Colonic mucosa (tissue), 4 donors: ENCODE measurements around the gene PLPPR4. TPM values are rescaled to one million over a fixed set of nuclear protein-coding genes. Genes with fewer than 3 reads are reported as not detected.

ENCODE experiments used
- DNase-seq: peaks from one replicate; pipeline ENCODE4 v3.0.0-alpha.2; 2020
- H3K27ac ChIP-seq: fragments of 200-600 bp; one replicate; pipeline ENCODE4 v1.8.0; 2021
- H3K27me3 ChIP-seq: fragments of 200-600 bp; one replicate; pipeline ENCODE4 v1.8.0; 2021
- H3K36me3 ChIP-seq: fragments of 200-600 bp; one replicate; pipeline ENCODE4 v1.8.0; 2021
- H3K4me1 ChIP-seq: fragments of 200-600 bp; one replicate; pipeline ENCODE4 v1.8.0; 2021; ENCODE audit warnings: mild to moderate bottlenecking
- H3K4me3 ChIP-seq: fragments of 200-600 bp; one replicate; pipeline ENCODE4 v1.8.0; 2021
- H3K9ac ChIP-seq, 2 donors: one replicate each; pipeline ENCODE4 v1.7.0; 2013; ENCODE audit warnings: control low read depth in 2 of 2, low read depth in 2 of 2, low read length in 2 of 2
- H3K9me3 ChIP-seq: fragments of 200-600 bp; one replicate; pipeline ENCODE4 v1.8.0; 2021
- intact Hi-C: fragments of 100-400 bp; cut with DNase I; formaldehyde crosslinking; loops from one replicate; pipeline ENCODE4 v1.14.1; 2022
- total RNA-seq, 2 donors: library from RNA; stranded (reverse); fragmentation: NEBNext Ultra II Directional in 1 of 2; extraction: Animal tissue kit (Norgen Biotek cat#: 25700) in 1 of 2; gene quantifications; one replicate each; pipeline ENCODE4 v1.2.1, GENCODE V29; 2021
- TF ChIP-seq, protein P1 (sequence below): fragments of 200-600 bp; IDR thresholded peaks from one replicate; pipeline ENCODE4 v1.8.0; 2022; ENCODE audit warnings: antibody characterized with exemption, mild to moderate bottlenecking
- donor health status: healthy.
- donor health status: DM: no; HTN: no; CAD: no.
- donor health status: DM: no; HTN: no; CAD: no.

The PLPPR4 gene
- total RNA-seq, 2 donors from 2014 or later: 0.12 to 0.48 TPM

- no peak for DNase-seq
Observed at GRCh38 chr1:99305626-99306025, 41.3 kb downstream of the PLPPR4 start.

GRCh38 chr1:99306056-99306455 is 41.8 kb downstream of the PLPPR4 start:
- TF ChIP-seq, protein P1, sequence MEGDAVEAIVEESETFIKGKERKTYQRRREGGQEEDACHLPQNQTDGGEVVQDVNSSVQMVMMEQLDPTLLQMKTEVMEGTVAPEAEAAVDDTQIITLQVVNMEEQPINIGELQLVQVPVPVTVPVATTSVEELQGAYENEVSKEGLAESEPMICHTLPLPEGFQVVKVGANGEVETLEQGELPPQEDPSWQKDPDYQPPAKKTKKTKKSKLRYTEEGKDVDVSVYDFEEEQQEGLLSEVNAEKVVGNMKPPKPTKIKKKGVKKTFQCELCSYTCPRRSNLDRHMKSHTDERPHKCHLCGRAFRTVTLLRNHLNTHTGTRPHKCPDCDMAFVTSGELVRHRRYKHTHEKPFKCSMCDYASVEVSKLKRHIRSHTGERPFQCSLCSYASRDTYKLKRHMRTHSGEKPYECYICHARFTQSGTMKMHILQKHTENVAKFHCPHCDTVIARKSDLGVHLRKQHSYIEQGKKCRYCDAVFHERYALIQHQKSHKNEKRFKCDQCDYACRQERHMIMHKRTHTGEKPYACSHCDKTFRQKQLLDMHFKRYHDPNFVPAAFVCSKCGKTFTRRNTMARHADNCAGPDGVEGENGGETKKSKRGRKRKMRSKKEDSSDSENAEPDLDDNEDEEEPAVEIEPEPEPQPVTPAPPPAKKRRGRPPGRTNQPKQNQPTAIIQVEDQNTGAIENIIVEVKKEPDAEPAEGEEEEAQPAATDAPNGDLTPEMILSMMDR: no peak

More at GRCh38 chr1:99305626-99306025, 41.3 kb downstream of the PLPPR4 start:
- Histone ChIP-seq H3K9ac (no peak overlapping the region), H3K27me3 (no peaks in the 10 kb centered on the region), H3K4me3 (no peak overlapping the region), H3K9me3 (no peaks in the 10 kb centered on the region), H3K36me3 (no peaks in the 10 kb centered on the region), H3K4me1 (no peaks in the 10 kb centered on the region), H3K27ac (no peak overlapping the region)
- intact Hi-C loops: no loop called here
- TF ChIP-seq, protein P1: no peak

DNA sequence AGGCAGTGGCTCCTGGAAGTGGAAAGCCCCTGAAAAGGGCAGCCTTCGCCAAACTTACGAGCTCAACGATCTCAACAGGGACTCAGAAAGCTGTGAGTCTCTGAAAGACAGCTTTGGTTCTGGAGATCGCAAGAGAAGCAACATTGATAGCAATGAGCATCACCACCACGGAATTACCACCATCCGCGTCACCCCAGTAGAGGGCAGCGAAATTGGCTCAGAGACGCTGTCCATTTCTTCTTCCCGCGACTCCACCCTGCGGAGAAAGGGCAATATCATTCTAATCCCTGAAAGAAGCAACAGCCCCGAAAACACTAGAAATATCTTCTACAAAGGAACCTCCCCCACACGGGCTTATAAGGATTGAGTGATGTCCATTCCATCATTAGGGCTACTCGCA is 42.4 kb downstream of the PLPPR4 start:
- H3K36me3 ChIP-seq: no peaks in the 10 kb centered on the region
- H3K4me3 ChIP-seq: no peak overlapping the region
- H3K9ac ChIP-seq: no peak overlapping the region
- no peaks in the 10 kb centered on the region for H3K27me3 ChIP-seq
- intact Hi-C loops: no loop called here
- TF ChIP-seq, protein P1: no peak
- no peak overlapping the region for H3K27ac ChIP-seq
- H3K9me3 ChIP-seq: no peaks in the 10 kb centered on the region
- no peak for DNase-seq
- no peaks in the 10 kb centered on the region for H3K4me1 ChIP-seq

More at GRCh38 chr1:99306056-99306455, 41.8 kb downstream of the PLPPR4 start:
- DNase-seq: no peak
- Histone ChIP-seq H3K36me3 (no peaks in the 10 kb centered on the region), H3K9me3 (no peaks in the 10 kb centered on the region), H3K4me3 (no peak overlapping the region), H3K9ac (no peak overlapping the region), H3K27ac (no peak overlapping the region), H3K27me3 (no peaks in the 10 kb centered on the region), H3K4me1 (no peaks in the 10 kb centered on the region)
- intact Hi-C loops: no loop called here

GRCh38 chr1:99315305-99315704 is 51.0 kb downstream of the PLPPR4 start:
- TF ChIP-seq, protein P1: no peak
- DNase-seq: no peak
- intact Hi-C loops: no loop called here

GRCh38 chr1:99326215-99326949 is 62.1 kb downstream of the PLPPR4 start:
- intact Hi-C loops: no loop called here
- Histone ChIP-seq H3K9me3 (no peaks in the 10 kb centered on the region), H3K27me3 (no peaks in the 10 kb centered on the region), H3K9ac (no peak overlapping the region), H3K27ac (no peak overlapping the region), H3K36me3 (no peaks in the 10 kb centered on the region), H3K4me3 (no peak overlapping the region), H3K4me1 (no peaks in the 10 kb centered on the region)
- TF ChIP-seq, protein P1: peak; percentile 18
- no peak for DNase-seq

More at GRCh38 chr1:99315305-99315704, 51.0 kb downstream of the PLPPR4 start:
- Histone ChIP-seq H3K27ac (no peak overlapping the region), H3K27me3 (no peaks in the 10 kb centered on the region), H3K9ac (no peak overlapping the region), H3K4me1 (no peaks in the 10 kb centered on the region), H3K4me3 (no peak overlapping the region), H3K36me3 (no peaks in the 10 kb centered on the region), H3K9me3 (no peaks in the 10 kb centered on the region)
